Tibial artery (tissue), 4 donors: Measurements from ENCODE around the gene ZNF256.

Source experiments
- DNase-seq, 2 donors: peaks; one replicate each; pipeline ENCODE4 v3.0.0-alpha.2; 2019
- H3K27ac ChIP-seq, 2 donors: fragments of 200-600 bp; sonication (generic) in 1 of 2; 1 replicate in 1 of 2; 2 replicates in 1 of 2; pipeline ENCODE4 v1.5.1; 2018 to 2019; ENCODE audit warnings: mild to moderate bottlenecking in 1 of 2
- H3K27me3 ChIP-seq, 2 donors: fragments of 200-600 bp; sonication (generic) in 1 of 2; one replicate each; pipeline versions ENCODE4 v1.5.1 to v1.6.0; 2016 to 2019
- H3K36me3 ChIP-seq, 3 donors: fragments of 200-600 bp; sonication (generic) in 2 of 3; one replicate each; pipeline ENCODE4 v1.5.1; 2016 to 2019; ENCODE audit warnings: mild to moderate bottlenecking in 2 of 3
- H3K4me1 ChIP-seq, 4 donors: fragments of 200-600 bp; sonication (generic) in 2 of 4; 1 replicate in 3 of 4; 2 replicates in 1 of 4; pipeline ENCODE4 v1.5.1; 2016 to 2019
- H3K4me3 ChIP-seq, 2 donors: fragments of 200-600 bp; sonication (generic) in 1 of 2; 1 replicate in 1 of 2; 2 replicates in 1 of 2; pipeline ENCODE4 v1.5.1; 2018 to 2019; ENCODE audit warnings: mild to moderate bottlenecking in 2 of 2
- H3K9me3 ChIP-seq, 3 donors: fragments of 200-600 bp; sonication (generic) in 1 of 3; one replicate each; pipeline ENCODE4 v1.5.1; 2016 to 2019
- CTCF ChIP-seq, 2 experiments: fragments of 200-600 bp in 1 of 2; fragments of 450-650 bp in 1 of 2; IDR thresholded peaks; one replicate each; pipeline ENCODE4 v1.5.1; 2017 to 2019; ENCODE audit warnings: antibody characterized with exemption in 2 of 2, mild to moderate bottlenecking in 1 of 2, moderate library complexity in 1 of 2
- intact Hi-C: fragments of 100-400 bp; cut with DNase I; formaldehyde crosslinking; loops from one replicate; pipeline ENCODE4 v1.15.0; 2023; ENCODE audit warnings: low total_unique reads

ZNF256 gene

DNA sequence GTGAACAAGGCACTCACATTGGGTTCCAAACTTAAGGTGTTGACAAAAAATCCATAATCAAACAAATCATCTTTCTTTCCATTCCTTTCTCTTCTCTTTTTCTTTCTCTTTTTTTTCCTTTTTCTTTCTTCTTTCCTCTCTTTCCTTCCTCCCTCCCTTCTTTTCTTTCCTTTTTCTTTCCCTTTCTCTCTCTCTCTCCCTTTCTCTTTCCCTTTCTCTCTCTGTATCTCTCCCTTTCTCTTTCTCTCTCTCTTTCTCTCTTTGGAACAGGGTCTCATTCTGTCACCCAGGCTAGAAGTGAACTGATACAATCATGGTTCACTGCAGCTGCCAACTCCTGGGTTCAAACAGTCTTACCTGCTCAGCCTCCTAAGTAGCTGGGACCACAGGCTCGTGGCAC is 14.3 kb upstream of the ZNF256 start:
- H3K9me3 ChIP-seq, result peaks cover 0 to 94% (median 78%) of the 10 kb centered on the region in 3 donors
- H3K27ac ChIP-seq, result no peak overlapping the region
- H3K4me3 ChIP-seq, result no peak overlapping the region
- no peaks in the 10 kb centered on the region for H3K27me3 ChIP-seq
- peaks cover 33 to 82% (median 38%) of the 10 kb centered on the region in 3 donors for H3K36me3 ChIP-seq
- H3K4me1 ChIP-seq, result no peaks in the 10 kb centered on the region
- DNase-seq, result no peak
- TF ChIP-seq CTCF (IDR thresholded peaks at IDR 0.05), result no peak
- intact Hi-C loops, result no loop called here

DNA sequence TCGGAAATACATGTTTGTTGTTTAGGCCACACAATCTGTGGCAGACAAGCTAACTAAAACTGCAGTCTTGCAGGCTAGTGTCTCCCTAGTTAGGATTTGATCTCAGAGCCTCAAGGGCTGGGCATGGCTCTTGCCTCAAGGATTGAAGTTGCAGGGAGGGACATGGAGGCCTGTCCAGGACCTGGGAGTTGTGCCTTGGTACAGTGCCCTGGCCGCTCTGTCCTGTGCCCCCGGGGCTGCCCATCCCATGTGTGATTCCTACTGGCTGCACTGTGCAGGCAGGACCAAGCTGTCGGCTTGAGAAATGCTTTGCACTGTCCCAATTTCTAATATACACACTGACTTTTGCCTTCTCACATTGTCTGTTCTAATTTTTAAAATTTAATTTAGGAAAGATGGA is 7.5 kb upstream of the ZNF256 start:
- Histone ChIP-seq H3K27ac (no peak overlapping the region), H3K9me3 (peaks cover 0 to 61% (median 39%) of the 10 kb centered on the region in 3 donors), H3K36me3 (peaks cover 6 to 19% (median 14%) of the 10 kb centered on the region in 3 donors), H3K27me3 (no peaks in the 10 kb centered on the region), H3K4me1 (no peaks in the 10 kb centered on the region), H3K4me3 (no peak overlapping the region)
- intact Hi-C loops, result no loop called here
- DNase-seq, result no peak
- no peak for TF ChIP-seq CTCF (IDR thresholded peaks at IDR 0.05)

DNA sequence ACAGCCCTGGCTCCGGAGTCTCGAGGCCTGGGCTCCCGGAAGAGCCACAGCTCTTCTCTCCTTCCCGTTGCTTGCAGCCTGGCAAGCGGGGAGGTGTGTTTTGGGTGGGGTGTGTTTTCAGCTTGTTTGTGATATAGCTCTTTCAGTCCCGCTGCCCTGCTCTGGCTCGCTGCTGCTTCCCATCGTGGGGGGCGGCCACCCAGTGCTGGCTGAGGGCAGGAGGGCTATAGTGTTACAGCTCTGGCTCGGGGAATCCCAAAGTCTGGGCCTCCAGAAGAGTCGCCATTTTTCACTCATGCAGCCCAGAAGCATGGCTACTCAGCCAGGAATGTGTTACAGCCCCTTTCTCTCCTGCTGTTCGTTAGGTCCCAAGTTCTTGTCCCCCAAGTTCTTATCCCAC is 2.2 kb upstream of the ZNF256 start:
- intact Hi-C loops, result no loop called here
- no peak for DNase-seq
- H3K27ac ChIP-seq, result no peak overlapping the region
- TF ChIP-seq CTCF (IDR thresholded peaks at IDR 0.05), result no peak
- H3K4me1 ChIP-seq, result peaks cover 0 to 13% (median 4%) of the 10 kb centered on the region in 4 donors
- H3K4me3 ChIP-seq, result no peak overlapping the region
- peaks cover 0 to 35% (median 27%) of the 10 kb centered on the region in 3 donors for H3K9me3 ChIP-seq
- peaks cover 12% of the 10 kb centered on the region in 3 donors for H3K36me3 ChIP-seq
- H3K27me3 ChIP-seq, result no peaks in the 10 kb centered on the region

- DNase-seq, result no peak
- Histone ChIP-seq H3K9me3 (peaks cover 0 to 37% (median 31%) of the 10 kb centered on the region in 3 donors), H3K4me3 (no peak overlapping the region), H3K4me1 (peaks cover 0 to 13% (median 4%) of the 10 kb centered on the region in 4 donors), H3K36me3 (peaks cover 16% of the 10 kb centered on the region in 3 donors), H3K27ac (no peak overlapping the region), H3K27me3 (no peaks in the 10 kb centered on the region)
- intact Hi-C loops, result no loop called here
- TF ChIP-seq CTCF (IDR thresholded peaks at IDR 0.05), result no peak
These were observed 1.8 kb upstream of the ZNF256 start for GRCh38 chr19:57949296-57949695.

- Histone ChIP-seq H3K36me3 (peaks cover 34 to 39% (median 38%) of the 10 kb centered on the region in 3 donors), H3K4me3 (peak overlapping the region; percentile 70 to 95), H3K4me1 (peaks cover 0 to 13% (median 4%) of the 10 kb centered on the region in 4 donors), H3K9me3 (peaks cover 0 to 46% (median 43%) of the 10 kb centered on the region in 3 donors), H3K27ac (peak overlapping the region; percentile 80 to 86), H3K27me3 (no peaks in the 10 kb centered on the region)
- no peak for DNase-seq
- intact Hi-C loops, result no loop called here
- TF ChIP-seq CTCF (IDR thresholded peaks at IDR 0.05), result no peak
These were observed 453 bp downstream of the ZNF256 start for GRCh38 chr19:57947088-57947418.

DNA sequence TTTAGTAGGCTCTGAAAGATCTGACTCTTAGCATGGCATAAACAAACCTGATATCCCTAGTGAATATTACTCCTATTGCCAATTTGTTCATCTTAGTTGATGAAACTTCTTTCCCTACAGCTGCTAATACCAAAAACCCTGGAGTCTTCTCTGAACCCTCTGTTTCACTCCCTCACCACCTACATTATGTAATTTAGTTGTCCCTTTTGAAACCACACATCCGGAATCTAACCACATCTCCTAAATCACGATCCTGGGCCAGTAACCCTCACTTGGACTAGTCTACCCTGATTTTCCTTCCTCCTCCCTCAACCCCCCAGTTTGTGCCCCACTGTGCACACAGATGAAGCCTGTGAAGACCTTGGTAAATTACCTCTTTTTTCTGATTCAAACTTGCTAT is 1.2 kb downstream of the ZNF256 start:
- Histone ChIP-seq H3K4me1 (peaks cover 0 to 13% (median 4%) of the 10 kb centered on the region in 4 donors), H3K4me3 (peak overlapping the region in 1 of 2 donors; percentile 95), H3K36me3 (peaks cover 41 to 46% (median 46%) of the 10 kb centered on the region in 3 donors), H3K9me3 (peaks cover 2 to 53% (median 51%) of the 10 kb centered on the region in 3 donors), H3K27ac (no peak overlapping the region), H3K27me3 (no peaks in the 10 kb centered on the region)
- intact Hi-C loops, result no loop called here
- TF ChIP-seq CTCF (IDR thresholded peaks at IDR 0.05), result no peak
- DNase-seq, result no peak
